ENCODE measurements around the gene CTNNA2. TPM values are rescaled to one million over a fixed set of nuclear protein-coding genes. Genes with fewer than 3 reads are reported as not detected.

CTNNA2 gene
- total and polyA plus RNA-seq, 2 of the 8 experiments (the other 6 are each of a cell fraction or from before 2014, with no cell fraction given): 3.9 to 9.0 TPM

DNA sequence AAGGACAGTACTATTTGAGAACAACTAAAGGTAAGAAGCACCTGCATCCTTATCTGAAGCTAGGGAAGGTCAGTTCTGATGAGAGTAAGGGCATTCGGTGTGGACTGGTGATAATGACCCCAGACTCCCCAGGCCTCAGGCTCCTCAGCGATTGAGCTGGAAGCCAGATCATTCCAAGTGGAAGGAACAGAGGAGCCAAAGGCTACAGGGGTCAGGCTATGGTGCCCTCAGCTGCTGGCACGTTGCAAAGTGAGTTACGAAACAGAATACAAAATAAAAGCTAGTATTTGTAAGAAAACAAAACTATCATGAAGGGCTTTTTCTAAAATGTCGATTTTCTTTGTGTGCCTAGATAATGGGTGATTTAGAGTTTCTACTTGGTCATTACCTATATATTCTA is 960.2 kb downstream of the CTNNA2 start:
- H4K8ac ChIP-seq (ENCODE audit: extremely low read depth, insufficient read depth, low read length): no peak overlapping the region
- CTCF ChIA-PET (ENCODE audit: partially characterized antibody): interaction anchor here (1.0 kb wide), 1 partner anchor 34 kb away, joined by 3 read pairs; no protein-coding TSS in a partner anchor
- H3K36me3 ChIP-seq (ENCODE audit: control insufficient read depth in 2 of 4, insufficient read depth in 4 of 4, low read length in 3 of 4): no peaks in the 10 kb centered on the region
- no peak overlapping the region for H4K5ac ChIP-seq (ENCODE audit: insufficient read length, low read depth, low read length)
- H3K27ac ChIP-seq (ENCODE audit: low read depth, low read length): no peak overlapping the region
- H2BK15ac ChIP-seq (ENCODE audit: low read length): no peak overlapping the region
- no peak overlapping the region for H3K23ac ChIP-seq (ENCODE audit: insufficient read length)
- TF ChIP-seq JUND (IDR thresholded peaks at IDR 0.05; ENCODE audit: low read length): no peak
- TF ChIP-seq, protein P1, sequence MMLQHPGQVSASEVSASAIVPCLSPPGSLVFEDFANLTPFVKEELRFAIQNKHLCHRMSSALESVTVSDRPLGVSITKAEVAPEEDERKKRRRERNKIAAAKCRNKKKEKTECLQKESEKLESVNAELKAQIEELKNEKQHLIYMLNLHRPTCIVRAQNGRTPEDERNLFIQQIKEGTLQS (IDR thresholded peaks at IDR 0.05; ENCODE audit: insufficient read depth, low read depth, low read length): no peak
- TF ChIP-seq, protein P2, sequence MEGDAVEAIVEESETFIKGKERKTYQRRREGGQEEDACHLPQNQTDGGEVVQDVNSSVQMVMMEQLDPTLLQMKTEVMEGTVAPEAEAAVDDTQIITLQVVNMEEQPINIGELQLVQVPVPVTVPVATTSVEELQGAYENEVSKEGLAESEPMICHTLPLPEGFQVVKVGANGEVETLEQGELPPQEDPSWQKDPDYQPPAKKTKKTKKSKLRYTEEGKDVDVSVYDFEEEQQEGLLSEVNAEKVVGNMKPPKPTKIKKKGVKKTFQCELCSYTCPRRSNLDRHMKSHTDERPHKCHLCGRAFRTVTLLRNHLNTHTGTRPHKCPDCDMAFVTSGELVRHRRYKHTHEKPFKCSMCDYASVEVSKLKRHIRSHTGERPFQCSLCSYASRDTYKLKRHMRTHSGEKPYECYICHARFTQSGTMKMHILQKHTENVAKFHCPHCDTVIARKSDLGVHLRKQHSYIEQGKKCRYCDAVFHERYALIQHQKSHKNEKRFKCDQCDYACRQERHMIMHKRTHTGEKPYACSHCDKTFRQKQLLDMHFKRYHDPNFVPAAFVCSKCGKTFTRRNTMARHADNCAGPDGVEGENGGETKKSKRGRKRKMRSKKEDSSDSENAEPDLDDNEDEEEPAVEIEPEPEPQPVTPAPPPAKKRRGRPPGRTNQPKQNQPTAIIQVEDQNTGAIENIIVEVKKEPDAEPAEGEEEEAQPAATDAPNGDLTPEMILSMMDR (IDR thresholded peaks at IDR 0.05; ENCODE audit: control extremely low read depth in 1 of 3, insufficient read depth in 1 of 3, low read depth in 1 of 3, low read length in 3 of 3): no peak
- no peak for TF ChIP-seq GABPA (IDR thresholded peaks at IDR 0.05; ENCODE audit: borderline replicate concordance, insufficient read depth, low read length)
- TF ChIP-seq RNF2 (IDR thresholded peaks at IDR 0.05; ENCODE audit: borderline replicate concordance, low read depth, low read length, missing control alignments, poor library complexity, severe bottlenecking): no peak
- WGBS, 2 experiments (ENCODE audit: extremely low coverage in 1 of 2, insufficient coverage in 1 of 2, insufficient read length in 1 of 2, insufficient replicate concordance in 2 of 2, low coverage in 1 of 2, low lambda C conversion rate in 2 of 2, missing lambda C conversion rate in 1 of 2): 89% methylated on average over 5 of the region's 5 CpGs; no CpG with 5 or more reads in 1 of the 2 experiments
- no peak overlapping the region for H3K9ac ChIP-seq (replicated peaks in 1 of 4; ENCODE audit: extremely low read depth in 1 of 4, low read depth in 3 of 4, low read length in 3 of 4)
- no peaks in the 10 kb centered on the region for H3K4me1 ChIP-seq (replicated peaks in 1 of 4; ENCODE audit: control insufficient read depth in 3 of 4, insufficient read depth in 4 of 4, low read length in 3 of 4)
- no peaks in the 10 kb centered on the region for H3K9me3 ChIP-seq (ENCODE audit: insufficient read depth in 2 of 2, low read depth in 1 of 2, low read length in 1 of 2)
- POLR2A ChIA-PET (ENCODE audit: partially characterized antibody): no interaction called here
- DNase-seq (ENCODE audit: low read depth in 1 of 2, low spot score in 2 of 2) (no peak), FAIRE-seq (no peak)
- no peak overlapping the region for H2BK12ac ChIP-seq (ENCODE audit: low read depth, low read length)
- H3K4ac ChIP-seq (replicated peaks; ENCODE audit: insufficient read length, low read depth, low read length): no peak overlapping the region
- H3K18ac ChIP-seq (ENCODE audit: extremely low read depth, low read length): no peak overlapping the region
- no peaks in the 10 kb centered on the region for H3K23me2 ChIP-seq (ENCODE audit: low read depth, low read length)
- no peak overlapping the region for H2BK120ac ChIP-seq (replicated peaks; ENCODE audit: low read depth, low read length)
- no peak overlapping the region for H3K14ac ChIP-seq (ENCODE audit: insufficient read length)
- no peaks in the 10 kb centered on the region for H3K79me2 ChIP-seq (ENCODE audit: control insufficient read depth in 1 of 2, insufficient read depth in 2 of 2, low read length in 2 of 2)
- no peaks in the 10 kb centered on the region for H3K79me1 ChIP-seq (ENCODE audit: low read depth, low read length)
- H3K56ac ChIP-seq (replicated peaks; ENCODE audit: insufficient read length, low read depth, low read length): no peak overlapping the region
- no peaks in the 10 kb centered on the region for H3K27me3 ChIP-seq (replicated peaks in 1 of 4; ENCODE audit: control insufficient read depth in 3 of 4, extremely low read depth in 1 of 4, insufficient read depth in 3 of 4, low read length in 3 of 4)
- H4K91ac ChIP-seq (replicated peaks; ENCODE audit: insufficient read length, low read length): no peak overlapping the region
- H2AK5ac ChIP-seq (ENCODE audit: low read depth, low read length): no peak overlapping the region
- no peak overlapping the region for H2AFZ ChIP-seq (ENCODE audit: low read length)
- no peak overlapping the region for H3K4me3 ChIP-seq (ENCODE audit: extremely low read depth in 1 of 4, insufficient read depth in 2 of 4, low read depth in 3 of 4, low read length in 4 of 4)
- no peaks in the 10 kb centered on the region for H4K20me1 ChIP-seq (replicated peaks in 1 of 2; ENCODE audit: control insufficient read depth in 1 of 2, insufficient read depth in 2 of 2, low read length in 2 of 2)
- no peak overlapping the region for H2BK5ac ChIP-seq (ENCODE audit: low read depth, low read length)
- H2BK20ac ChIP-seq (ENCODE audit: low read length): no peak overlapping the region
- H3K4me2 ChIP-seq (ENCODE audit: insufficient read depth in 1 of 2, low read depth in 2 of 2, low read length in 2 of 2): no peak overlapping the region

Measured in H1 (cell line).